ENCODE measurements around the gene RASL10B.

- TF ChIP-seq, protein P1, sequence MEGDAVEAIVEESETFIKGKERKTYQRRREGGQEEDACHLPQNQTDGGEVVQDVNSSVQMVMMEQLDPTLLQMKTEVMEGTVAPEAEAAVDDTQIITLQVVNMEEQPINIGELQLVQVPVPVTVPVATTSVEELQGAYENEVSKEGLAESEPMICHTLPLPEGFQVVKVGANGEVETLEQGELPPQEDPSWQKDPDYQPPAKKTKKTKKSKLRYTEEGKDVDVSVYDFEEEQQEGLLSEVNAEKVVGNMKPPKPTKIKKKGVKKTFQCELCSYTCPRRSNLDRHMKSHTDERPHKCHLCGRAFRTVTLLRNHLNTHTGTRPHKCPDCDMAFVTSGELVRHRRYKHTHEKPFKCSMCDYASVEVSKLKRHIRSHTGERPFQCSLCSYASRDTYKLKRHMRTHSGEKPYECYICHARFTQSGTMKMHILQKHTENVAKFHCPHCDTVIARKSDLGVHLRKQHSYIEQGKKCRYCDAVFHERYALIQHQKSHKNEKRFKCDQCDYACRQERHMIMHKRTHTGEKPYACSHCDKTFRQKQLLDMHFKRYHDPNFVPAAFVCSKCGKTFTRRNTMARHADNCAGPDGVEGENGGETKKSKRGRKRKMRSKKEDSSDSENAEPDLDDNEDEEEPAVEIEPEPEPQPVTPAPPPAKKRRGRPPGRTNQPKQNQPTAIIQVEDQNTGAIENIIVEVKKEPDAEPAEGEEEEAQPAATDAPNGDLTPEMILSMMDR (conservative IDR thresholded peaks at IDR 0.05 in 1 of 2, IDR thresholded peaks at IDR 0.05 in 1 of 2; ENCODE audit: low read depth in 1 of 2, low read length in 2 of 2): no peak
- TF ChIP-seq EZH2 (IDR thresholded peaks at IDR 0.05; ENCODE audit: low read length, missing control alignments): no peak
Measured at GRCh38 chr17:35723735-35724134, 7.7 kb upstream of the RASL10B start.
